Measurements from ENCODE around the gene RMDN2. TPM values are rescaled to one million over a fixed set of nuclear protein-coding genes. Genes with fewer than 3 reads are reported as not detected.
A peak's percentile ranks its signal among the peaks of the same experiment; 100 is the strongest.

Gene RMDN2
- total and polyA plus RNA-seq, 2 experiments from 2014 or later = 5.8 to 11.1 TPM

DNA sequence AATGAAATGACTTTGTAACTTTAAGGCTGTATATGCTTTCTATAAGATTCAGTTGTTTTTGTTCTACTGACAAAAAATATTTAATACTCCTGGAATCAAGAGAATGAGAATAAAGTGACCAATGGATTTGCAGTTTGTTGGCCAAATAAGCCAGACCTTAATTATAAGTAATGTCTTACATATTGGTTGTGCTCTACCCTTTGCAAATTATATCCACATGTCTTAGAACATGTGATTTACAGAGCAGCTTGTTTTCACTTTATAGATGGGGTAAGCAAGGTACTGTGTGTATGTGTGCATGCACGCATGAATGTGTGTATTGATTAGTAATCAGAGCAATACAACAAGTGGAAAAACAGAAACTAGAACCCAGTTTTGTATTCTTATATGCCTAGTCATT lies 59.1 kb downstream of the RMDN2 start:
- in situ Hi-C loops (cut with MboI) = loop anchor here (5.0 kb wide), 1 partner anchor 293 kb away; no protein-coding TSS in a partner anchor
- Histone ChIP-seq H2AFZ (no peak overlapping the region), H3K27ac (no peak overlapping the region), H3F3A (ENCODE audit: insufficient read depth) (peaks cover 11% of the 10 kb centered on the region; the same call in 1 of the 2 replicates), H3K9me2 (ENCODE audit: insufficient read depth) (no peaks in the 10 kb centered on the region), H3K79me2 (ENCODE audit: insufficient read depth) (no peaks in the 10 kb centered on the region), H3K4me2 (ENCODE audit: unreplicated experiment) (no peak overlapping the region), H3K4me1 (ENCODE audit: insufficient read depth) (peaks cover 13% of the 10 kb centered on the region), H3K27me3 (replicated peaks; ENCODE audit: insufficient read depth) (no peaks in the 10 kb centered on the region), H3K36me3 (ENCODE audit: low read depth) (no peaks in the 10 kb centered on the region), H3K9me3 (ENCODE audit: low read depth) (no peaks in the 10 kb centered on the region), H3K9ac (no peak overlapping the region), H4K20me1 (ENCODE audit: insufficient read depth) (no peaks in the 10 kb centered on the region), H3K4me3 (no peak overlapping the region)
- TF ChIP-seq EZH2phosphoT487 (IDR thresholded peaks at IDR 0.05; ENCODE audit: insufficient read depth, low read depth) (no peak), EZH2 (IDR thresholded peaks at IDR 0.05; ENCODE audit: insufficient read depth, poor library complexity, severe bottlenecking) (no peak)
- WGBS, 2 experiments (ENCODE audit: low coverage in 1 of 2, low lambda C conversion rate in 2 of 2, missing lambda C conversion rate in 2 of 2) = 53 to 65% methylated on average over 1 of the region's 1 CpG
- no peak for DNase-seq

DNA sequence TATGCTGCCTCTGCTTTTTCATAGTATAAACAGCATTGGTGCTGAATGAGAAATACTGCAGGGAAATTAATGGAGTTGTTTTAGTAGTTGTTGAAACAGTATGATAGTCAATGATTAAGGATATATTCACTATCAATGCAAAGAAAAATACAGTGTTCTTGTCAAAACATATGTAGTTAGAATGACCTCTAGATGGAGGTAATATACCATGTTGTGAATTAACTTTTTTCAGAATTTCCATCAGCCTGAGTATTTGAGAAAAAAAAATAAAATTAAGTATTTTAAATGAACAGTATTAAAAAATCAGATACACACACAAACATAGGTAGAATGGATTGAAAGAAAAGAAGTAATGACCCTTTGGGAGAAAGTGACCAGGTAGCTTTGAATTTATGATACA lies 59.5 kb downstream of the RMDN2 start:
- in situ Hi-C loops (cut with MboI) = loop anchor here (5.0 kb wide), 1 partner anchor 293 kb away; no protein-coding TSS in a partner anchor
- peak; percentile 52 for DNase-seq
- H3K27ac ChIP-seq = no peak overlapping the region

DNA sequence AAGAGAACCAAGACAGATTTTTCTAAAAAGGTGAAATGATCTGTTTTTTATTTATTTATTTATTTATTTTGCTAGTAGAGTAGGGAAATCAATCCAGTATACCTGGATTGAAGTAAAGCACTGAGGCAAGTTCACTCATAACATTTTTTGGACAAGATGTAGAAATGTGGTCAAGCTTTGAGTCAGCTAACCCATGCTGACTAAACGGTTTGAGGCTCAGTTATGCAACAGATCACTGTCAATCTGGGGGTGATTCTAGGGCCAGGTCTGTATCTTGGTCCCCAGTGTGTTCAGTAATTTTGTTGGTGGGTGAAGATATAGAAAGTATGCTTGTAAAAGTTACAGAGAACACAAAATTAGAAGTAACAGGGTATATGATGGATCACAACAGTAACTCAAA lies 60.2 kb downstream of the RMDN2 start:
- Histone ChIP-seq H3K9me2 (ENCODE audit: insufficient read depth) (no peaks in the 10 kb centered on the region), H3K4me3 (no peak overlapping the region), H3K9me3 (ENCODE audit: low read depth) (no peaks in the 10 kb centered on the region), H4K20me1 (ENCODE audit: insufficient read depth) (no peaks in the 10 kb centered on the region), H3F3A (ENCODE audit: insufficient read depth) (peaks cover 11% of the 10 kb centered on the region; the same call in 1 of the 2 replicates), H3K4me2 (ENCODE audit: unreplicated experiment) (peak overlapping the region; percentile 64), H3K27me3 (replicated peaks; ENCODE audit: insufficient read depth) (no peaks in the 10 kb centered on the region), H3K4me1 (ENCODE audit: insufficient read depth) (peaks cover 13% of the 10 kb centered on the region), H3K27ac (no peak overlapping the region), H3K9ac (no peak overlapping the region), H2AFZ (no peak overlapping the region), H3K79me2 (ENCODE audit: insufficient read depth) (no peaks in the 10 kb centered on the region), H3K36me3 (ENCODE audit: low read depth) (no peaks in the 10 kb centered on the region)
- 0% methylated on average over 1 of the region's 1 CpG for WGBS, 2 experiments (ENCODE audit: low coverage in 1 of 2, low lambda C conversion rate in 2 of 2, missing lambda C conversion rate in 2 of 2)
- in situ Hi-C loops (cut with MboI) = no loop called here
- TF ChIP-seq EZH2phosphoT487 (IDR thresholded peaks at IDR 0.05; ENCODE audit: insufficient read depth, low read depth) (no peak), EZH2 (IDR thresholded peaks at IDR 0.05; ENCODE audit: insufficient read depth, poor library complexity, severe bottlenecking) (no peak)
- peak; percentile 82 for DNase-seq

More for the DNA sequence above, 59.5 kb downstream of the RMDN2 start:
- H3K4me2 ChIP-seq (ENCODE audit: unreplicated experiment) = peak overlapping the region; percentile 17
- no peaks in the 10 kb centered on the region for H3K9me2 ChIP-seq (ENCODE audit: insufficient read depth)
- no peak overlapping the region for H3K4me3 ChIP-seq
- peaks cover 13% of the 10 kb centered on the region for H3K4me1 ChIP-seq (ENCODE audit: insufficient read depth)
- no peaks in the 10 kb centered on the region for H4K20me1 ChIP-seq (ENCODE audit: insufficient read depth)
- peaks cover 11% of the 10 kb centered on the region; the same call in 1 of the 2 replicates for H3F3A ChIP-seq (ENCODE audit: insufficient read depth)
- no peak overlapping the region for H3K9ac ChIP-seq
- no peaks in the 10 kb centered on the region for H3K9me3 ChIP-seq (ENCODE audit: low read depth)
- no peaks in the 10 kb centered on the region for H3K79me2 ChIP-seq (ENCODE audit: insufficient read depth)
- no peaks in the 10 kb centered on the region for H3K27me3 ChIP-seq (replicated peaks; ENCODE audit: insufficient read depth)
- no peak overlapping the region for H2AFZ ChIP-seq
- no peaks in the 10 kb centered on the region for H3K36me3 ChIP-seq (ENCODE audit: low read depth)
- TF ChIP-seq EZH2phosphoT487 (IDR thresholded peaks at IDR 0.05; ENCODE audit: insufficient read depth, low read depth) (no peak), EZH2 (IDR thresholded peaks at IDR 0.05; ENCODE audit: insufficient read depth, poor library complexity, severe bottlenecking) (no peak)

DNA sequence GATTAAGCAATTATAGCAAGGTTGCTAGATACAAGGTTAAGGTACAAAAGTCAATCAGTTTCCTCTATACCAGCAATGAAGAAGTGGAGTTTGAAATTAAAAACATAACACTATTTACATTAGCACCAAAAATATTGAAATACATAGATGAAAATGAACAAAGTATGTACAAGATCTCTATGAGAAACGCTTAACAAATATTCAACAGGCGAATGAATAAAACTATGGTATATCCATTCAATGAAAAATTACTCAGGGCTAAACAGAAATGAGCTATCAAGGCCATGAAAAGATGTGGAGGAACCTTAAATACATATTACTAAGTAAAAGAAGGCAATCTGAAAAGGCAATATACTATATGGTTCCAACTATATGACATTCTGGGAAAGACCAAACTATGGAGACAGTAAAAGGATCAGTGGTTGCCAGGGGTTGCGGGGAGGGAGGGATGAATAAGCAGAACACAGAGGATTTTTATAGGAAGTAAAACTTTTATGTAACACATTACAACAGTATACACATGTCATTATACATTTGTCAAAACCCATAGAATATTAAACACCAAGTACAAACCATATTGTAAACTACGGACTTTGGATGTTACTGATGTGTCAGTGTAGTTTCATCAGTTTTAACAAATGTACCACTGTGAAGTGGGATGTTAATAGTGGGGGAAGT lies 62.1 kb downstream of the RMDN2 start:
- no peak overlapping the region for H3K9ac ChIP-seq
- no peak overlapping the region for H2AFZ ChIP-seq
- no peak for DNase-seq
- TF ChIP-seq EZH2 (IDR thresholded peaks at IDR 0.05; ENCODE audit: insufficient read depth, poor library complexity, severe bottlenecking) (no peak), EZH2phosphoT487 (IDR thresholded peaks at IDR 0.05; ENCODE audit: insufficient read depth, low read depth) (no peak)
- in situ Hi-C loops (cut with MboI) = no loop called here
- H3K79me2 ChIP-seq (ENCODE audit: insufficient read depth) = no peaks in the 10 kb centered on the region
- no peaks in the 10 kb centered on the region for H3K27me3 ChIP-seq (replicated peaks; ENCODE audit: insufficient read depth)
- H3F3A ChIP-seq (ENCODE audit: insufficient read depth) = peaks cover 4% of the 10 kb centered on the region; the same call in 1 of the 2 replicates
- H3K4me3 ChIP-seq = no peak overlapping the region
- no peak overlapping the region for H3K27ac ChIP-seq
- H3K9me2 ChIP-seq (ENCODE audit: insufficient read depth) = no peaks in the 10 kb centered on the region
- H4K20me1 ChIP-seq (ENCODE audit: insufficient read depth) = no peaks in the 10 kb centered on the region
- H3K4me2 ChIP-seq (ENCODE audit: unreplicated experiment) = no peak overlapping the region
- H3K36me3 ChIP-seq (ENCODE audit: low read depth) = no peaks in the 10 kb centered on the region
- no peaks in the 10 kb centered on the region for H3K9me3 ChIP-seq (ENCODE audit: low read depth)
- WGBS, 2 experiments (ENCODE audit: low coverage in 1 of 2, low lambda C conversion rate in 2 of 2, missing lambda C conversion rate in 2 of 2) = 91 to 97% methylated on average over 4 of the region's 4 CpGs
- peaks cover 13% of the 10 kb centered on the region for H3K4me1 ChIP-seq (ENCODE audit: insufficient read depth)
